Naive thymus-derived CD4-positive, alpha-beta T cell (primary cell): ENCODE measurements around the gene SLC25A3. TPM values are rescaled to one million over a fixed set of nuclear protein-coding genes. Genes with fewer than 3 reads are reported as not detected.

ENCODE experiments used
- ATAC-seq: fragments of 150-1000 bp; cut with Tn5 transposase; 2 replicates; pipeline ENCODE4 v1.10.0; 2021; ENCODE audit warnings: mild to moderate bottlenecking, moderate library complexity
- CTCF ChIA-PET: fragments of 350-600 bp; sonication (Branson Sonifier 250); formaldehyde crosslinking; loops from one replicate; lab custom pipeline; 2021; ENCODE audit warnings: antibody characterized with exemption; lab: Charles Lee
- POLR2A ChIA-PET: fragments of 350-600 bp; sonication (Branson Sonifier 250); formaldehyde crosslinking; loops from one replicate; lab custom pipeline; 2021; ENCODE audit warnings: antibody characterized with exemption, inconsistent platforms; lab: Charles Lee
- DNase-seq, 9 donors: peaks; one replicate each; pipeline versions ENCODE4 v3.0.0 to v3.0.0-alpha.2; 2020 to 2022; ENCODE audit warnings: mixed read lengths in 1 of 9
- H3K27ac ChIP-seq: one replicate; pipeline ENCODE4 v1.7.0; 2013; ENCODE audit warnings: mild to moderate bottlenecking, low read depth, low read length, moderate library complexity
- H3K27me3 ChIP-seq, 2 donors: one replicate each; pipeline ENCODE4 v1.7.0; 2013; ENCODE audit warnings: low read length in 2 of 2, mild to moderate bottlenecking in 2 of 2, moderate library complexity in 2 of 2; ENCODE audit not compliant: control insufficient read depth in 2 of 2, insufficient read depth in 2 of 2
- H3K36me3 ChIP-seq, 3 experiments: 1 replicate in 2 of 3; 2 replicates in 1 of 3; pipeline ENCODE4 v1.7.0; 2013; ENCODE audit warnings: low read length in 3 of 3, mild to moderate bottlenecking in 3 of 3, moderate library complexity in 1 of 3; ENCODE audit not compliant: insufficient read depth in 3 of 3, control insufficient read depth in 2 of 3
- H3K4me1 ChIP-seq, 2 donors: one replicate each; pipeline ENCODE4 v1.7.0; 2013; ENCODE audit warnings: low read length in 2 of 2, mild to moderate bottlenecking in 2 of 2, moderate library complexity in 1 of 2; ENCODE audit not compliant: control insufficient read depth in 2 of 2, insufficient read depth in 2 of 2
- H3K4me3 ChIP-seq: 2 replicates; pipeline ENCODE4 v1.7.0; 2013; ENCODE audit warnings: mild to moderate bottlenecking, low read length
- H3K9me3 ChIP-seq, 3 experiments: 1 replicate in 2 of 3; 2 replicates in 1 of 3; pipeline ENCODE4 v1.7.0; 2013; ENCODE audit warnings: low read length in 3 of 3; ENCODE audit not compliant: control insufficient read depth in 2 of 3
- H3K27ac Mint-ChIP-seq, 9 donors: one replicate each; pipeline ENCODE4 v1.8.0; 2020 to 2022; ENCODE audit warnings: mixed read lengths in 9 of 9, mild to moderate bottlenecking in 8 of 9, moderate library complexity in 5 of 9, inconsistent platforms in 2 of 9
- H3K27me3 Mint-ChIP-seq, 5 donors: one replicate each; pipeline ENCODE4 v1.8.0; 2021 to 2022; ENCODE audit warnings: mixed read lengths in 5 of 5, mild to moderate bottlenecking in 1 of 5
- H3K36me3 Mint-ChIP-seq, 5 donors: one replicate each; pipeline ENCODE4 v1.8.0; 2020 to 2022; ENCODE audit warnings: mixed read lengths in 5 of 5, mild to moderate bottlenecking in 3 of 5, inconsistent platforms in 1 of 5
- H3K4me1 Mint-ChIP-seq, 7 donors: one replicate each; pipeline ENCODE4 v1.8.0; 2020 to 2022; ENCODE audit warnings: mixed read lengths in 7 of 7, mild to moderate bottlenecking in 3 of 7, inconsistent platforms in 1 of 7
- H3K4me3 Mint-ChIP-seq, 10 donors: one replicate each; pipeline ENCODE4 v1.8.0; 2020 to 2022; ENCODE audit warnings: mild to moderate bottlenecking in 10 of 10, mixed read lengths in 10 of 10, moderate library complexity in 6 of 10, inconsistent platforms in 2 of 10
- H3K9me3 Mint-ChIP-seq, 11 donors: one replicate each; pipeline ENCODE4 v1.8.0; 2020 to 2022; ENCODE audit warnings: mixed read lengths in 11 of 11, mild to moderate bottlenecking in 4 of 11, inconsistent platforms in 1 of 11, moderate library complexity in 1 of 11
- intact Hi-C, 2 donors: fragments of 100-400 bp; cut with micrococcal nuclease; formaldehyde crosslinking; loops; one replicate each; pipeline ENCODE4 v1.15.1; 2023
- polyA plus RNA-seq, 2 donors: library from polyadenylated mRNA; unstranded; fragments of 300-500 nt; fragmentation: Illumina TruSeq; gene quantifications; one replicate each; pipeline ENCODE4 v1.2.3, GENCODE V29; 2021
- total RNA-seq, 6 experiments: library from RNA in 5 of 6; stranded (reverse) in 5 of 6; gene quantifications; 1 replicate in 5 of 6; 2 replicates in 1 of 6; pipeline ENCODE4 v1.2.3 and lab custom pipeline; 2021 to 2026

SLC25A3 gene
- total and polyA plus RNA-seq, 7 experiments from 2014 or later: 234 to 448 (median 314) TPM

DNA sequence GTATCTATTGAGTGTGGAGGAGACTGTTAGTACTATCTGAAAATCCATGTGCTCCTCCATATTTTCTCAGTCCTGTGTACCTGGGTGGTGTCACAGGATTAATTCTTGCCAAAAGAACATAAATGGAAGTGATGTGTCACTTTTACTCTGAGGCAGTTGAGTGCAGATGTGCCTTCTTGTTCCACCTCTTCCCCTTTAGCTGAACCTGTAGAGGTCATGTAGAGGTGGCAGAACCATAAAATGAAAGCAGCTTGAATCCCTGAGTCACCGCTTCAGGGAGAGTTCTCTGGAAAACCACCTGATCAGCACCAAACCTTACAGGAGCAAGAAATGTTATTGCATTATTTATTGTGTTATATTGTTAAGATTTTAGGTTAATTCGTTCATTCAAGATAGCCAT lies 14.7 kb upstream of the SLC25A3 start:
- H3K4me3 ChIP-seq: no peak overlapping the region
- H3K4me1 Mint-ChIP-seq: peaks cover 0 to 1% (median 0%) of the 10 kb centered on the region in 7 donors
- ChIA-PET CTCF (no interaction called here), POLR2A (no interaction called here)
- no peak overlapping the region for H3K27ac ChIP-seq
- DNase-seq (no peak), ATAC-seq (no peak)
- no peak overlapping the region for H3K27ac Mint-ChIP-seq
- intact Hi-C loops: no loop called here
- H3K9me3 Mint-ChIP-seq: no peaks in the 10 kb centered on the region
- no peaks in the 10 kb centered on the region for H3K36me3 ChIP-seq
- H3K4me3 Mint-ChIP-seq: no peak overlapping the region
- H3K27me3 ChIP-seq: no peaks in the 10 kb centered on the region
- H3K36me3 Mint-ChIP-seq: no peaks in the 10 kb centered on the region
- no peaks in the 10 kb centered on the region for H3K4me1 ChIP-seq
- no peaks in the 10 kb centered on the region for H3K9me3 ChIP-seq
- peaks cover 0 to 8% (median 0%) of the 10 kb centered on the region in 5 donors for H3K27me3 Mint-ChIP-seq

DNA sequence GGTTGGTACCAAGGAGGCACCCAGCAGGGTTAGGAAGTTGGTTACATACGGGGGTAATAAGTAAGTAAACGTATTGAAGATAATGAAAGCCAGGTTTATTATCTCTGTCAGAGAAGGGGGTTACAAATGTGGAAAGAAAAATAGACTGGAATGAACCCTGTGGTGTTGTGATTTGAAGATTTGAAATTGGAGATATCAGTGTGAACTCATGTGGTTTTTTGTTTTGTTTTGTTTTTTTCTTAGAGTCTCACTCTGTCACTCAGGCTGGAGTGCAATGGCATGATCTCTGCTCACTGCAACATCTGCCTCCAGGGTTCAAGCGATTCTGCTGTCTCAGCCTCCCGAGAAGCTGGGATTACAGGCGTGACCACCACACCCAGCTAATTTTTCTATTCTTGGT lies 14.1 kb upstream of the SLC25A3 start:
- Mint-ChIP-seq H3K4me3 (no peak overlapping the region), H3K9me3 (no peaks in the 10 kb centered on the region), H3K36me3 (no peaks in the 10 kb centered on the region), H3K4me1 (peaks cover 0 to 1% (median 0%) of the 10 kb centered on the region in 7 donors), H3K27ac (no peak overlapping the region), H3K27me3 (peaks cover 0 to 11% (median 0%) of the 10 kb centered on the region in 5 donors)
- CTCF ChIA-PET: no interaction called here
- Histone ChIP-seq H3K27me3 (no peaks in the 10 kb centered on the region), H3K36me3 (no peaks in the 10 kb centered on the region), H3K9me3 (no peaks in the 10 kb centered on the region), H3K4me3 (no peak overlapping the region), H3K4me1 (no peaks in the 10 kb centered on the region), H3K27ac (no peak overlapping the region)
- ATAC-seq (no peak), DNase-seq (no peak)
- intact Hi-C loops: no loop called here
- POLR2A ChIA-PET: no interaction called here

DNA sequence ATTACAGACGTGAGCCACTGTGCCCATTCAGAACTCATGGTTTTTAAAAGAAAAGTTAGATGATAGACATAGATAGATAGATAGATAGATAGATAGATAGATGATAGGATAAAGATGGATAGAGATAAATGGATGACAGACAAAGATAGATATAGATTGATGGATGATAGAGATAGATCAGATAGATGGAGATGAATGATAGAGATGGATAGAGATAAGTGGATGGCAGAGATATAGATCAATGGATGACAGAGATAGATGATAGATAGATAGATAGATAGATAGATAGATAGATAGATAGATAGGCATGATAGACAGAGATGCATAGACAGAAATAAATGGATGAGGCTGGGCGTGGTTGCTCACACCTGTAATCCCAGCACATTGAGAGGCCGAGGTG lies 13.7 kb upstream of the SLC25A3 start:
- Mint-ChIP-seq H3K27me3 (peaks cover 0 to 11% (median 0%) of the 10 kb centered on the region in 5 donors), H3K4me3 (no peak overlapping the region), H3K36me3 (no peaks in the 10 kb centered on the region), H3K27ac (no peak overlapping the region), H3K4me1 (peaks cover 0 to 1% (median 0%) of the 10 kb centered on the region in 7 donors), H3K9me3 (no peaks in the 10 kb centered on the region)
- Histone ChIP-seq H3K27ac (no peak overlapping the region), H3K9me3 (no peaks in the 10 kb centered on the region), H3K36me3 (no peaks in the 10 kb centered on the region), H3K4me3 (no peak overlapping the region), H3K4me1 (no peaks in the 10 kb centered on the region), H3K27me3 (no peaks in the 10 kb centered on the region)
- no peak for DNase-seq
- ATAC-seq: no peak
- intact Hi-C loops: no loop called here
- ChIA-PET CTCF (interaction anchor here (0.6 kb wide), 1 partner anchor 140 kb away, joined by 3 read pairs; no protein-coding TSS in a partner anchor), POLR2A (no interaction called here)

DNA sequence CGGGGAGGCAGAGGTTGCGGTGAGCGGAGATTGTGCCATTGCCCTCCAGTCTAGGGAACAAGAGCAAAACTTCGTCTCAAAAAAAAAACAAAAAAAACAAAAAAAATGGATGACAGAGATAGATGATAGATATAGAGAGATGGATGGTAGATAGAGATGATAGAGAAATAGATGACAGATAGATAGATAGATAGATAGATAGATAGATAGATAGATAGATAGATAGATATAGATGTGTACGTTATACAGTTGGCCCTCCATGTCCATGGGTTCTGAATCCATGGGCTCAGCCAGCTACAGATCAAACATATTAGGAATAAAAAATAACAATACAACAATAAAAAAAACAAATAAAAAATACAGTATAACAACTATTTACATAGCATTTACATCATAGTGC lies 12.8 kb upstream of the SLC25A3 start:
- H3K9me3 Mint-ChIP-seq: no peaks in the 10 kb centered on the region
- peaks cover 0 to 1% (median 0%) of the 10 kb centered on the region in 7 donors for H3K4me1 Mint-ChIP-seq
- H3K4me1 ChIP-seq: no peaks in the 10 kb centered on the region
- no peak overlapping the region for H3K4me3 ChIP-seq
- POLR2A ChIA-PET: no interaction called here
- DNase-seq (no peak), ATAC-seq (no peak)
- H3K36me3 Mint-ChIP-seq: no peaks in the 10 kb centered on the region
- H3K4me3 Mint-ChIP-seq: no peak overlapping the region
- H3K36me3 ChIP-seq: no peaks in the 10 kb centered on the region
- H3K27ac Mint-ChIP-seq: peak overlapping the region in 1 of 9 donors; percentile 26
- CTCF ChIA-PET: interaction anchor here (0.6 kb wide), 2 partner anchors 16 to 139 kb away, joined by 3 read pairs; no protein-coding TSS in a partner anchor
- intact Hi-C loops: no loop called here
- no peaks in the 10 kb centered on the region for H3K9me3 ChIP-seq
- peaks cover 0 to 11% (median 0%) of the 10 kb centered on the region in 5 donors for H3K27me3 Mint-ChIP-seq
- H3K27ac ChIP-seq: no peak overlapping the region
- no peaks in the 10 kb centered on the region for H3K27me3 ChIP-seq

DNA sequence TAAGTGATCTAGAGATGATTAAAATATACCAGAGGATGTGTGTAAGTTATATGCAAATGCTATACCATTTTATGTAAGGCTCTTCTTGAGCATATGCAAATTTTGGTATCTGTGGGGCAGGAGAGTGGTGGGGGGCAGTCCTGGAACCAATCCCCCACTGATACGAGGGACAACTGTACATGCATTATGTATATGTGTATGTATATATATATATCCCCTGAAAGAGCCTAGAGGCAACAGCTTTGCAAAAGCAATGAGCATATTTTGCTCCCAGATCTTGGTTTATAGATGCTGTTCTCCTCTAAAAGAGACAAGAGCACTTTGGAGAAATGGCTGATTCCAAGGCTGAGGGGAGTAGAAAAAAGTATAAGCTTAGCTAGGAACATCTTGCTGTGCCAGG lies 12.4 kb upstream of the SLC25A3 start:
- intact Hi-C loops: no loop called here
- Mint-ChIP-seq H3K27me3 (peaks cover 0 to 11% (median 0%) of the 10 kb centered on the region in 5 donors), H3K27ac (no peak overlapping the region), H3K4me3 (no peak overlapping the region), H3K36me3 (no peaks in the 10 kb centered on the region), H3K4me1 (peaks cover 0 to 1% (median 0%) of the 10 kb centered on the region in 7 donors), H3K9me3 (no peaks in the 10 kb centered on the region)
- ChIA-PET CTCF (interaction anchor here (0.6 kb wide), 1 partner anchor 16 kb away, joined by 3 read pairs; no protein-coding TSS in a partner anchor), POLR2A (no interaction called here)
- ATAC-seq: no peak
- Histone ChIP-seq H3K4me3 (no peak overlapping the region), H3K27me3 (no peaks in the 10 kb centered on the region), H3K4me1 (no peaks in the 10 kb centered on the region), H3K9me3 (no peaks in the 10 kb centered on the region), H3K36me3 (no peaks in the 10 kb centered on the region), H3K27ac (no peak overlapping the region)
- DNase-seq: no peak

DNA sequence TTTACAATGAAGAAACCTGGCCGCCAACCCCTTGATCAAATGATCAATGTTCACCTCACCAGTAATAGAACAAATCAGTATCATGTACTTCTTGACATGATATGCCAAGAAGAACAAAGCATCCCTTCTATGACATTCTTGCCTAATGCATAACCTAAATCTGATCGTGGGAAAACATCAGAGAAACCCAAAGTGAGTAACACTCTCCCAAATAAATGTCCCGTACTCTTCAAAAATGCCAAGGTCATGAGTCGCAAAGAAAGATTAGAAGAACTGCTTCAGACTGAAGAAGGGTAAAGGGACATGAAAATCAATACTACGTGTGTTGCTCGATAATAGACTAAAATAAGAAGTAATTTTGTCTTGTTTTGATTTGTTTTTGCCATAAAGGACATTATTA lies 11.4 kb upstream of the SLC25A3 start:
- Mint-ChIP-seq H3K27me3 (peaks cover 0 to 11% (median 0%) of the 10 kb centered on the region in 5 donors), H3K4me1 (peaks cover 0 to 1% (median 0%) of the 10 kb centered on the region in 7 donors), H3K36me3 (no peaks in the 10 kb centered on the region), H3K9me3 (no peaks in the 10 kb centered on the region), H3K27ac (no peak overlapping the region), H3K4me3 (no peak overlapping the region)
- no peaks in the 10 kb centered on the region for H3K27me3 ChIP-seq
- DNase-seq: no peak
- H3K27ac ChIP-seq: no peak overlapping the region
- H3K9me3 ChIP-seq: no peaks in the 10 kb centered on the region
- H3K36me3 ChIP-seq: no peaks in the 10 kb centered on the region
- H3K4me1 ChIP-seq: no peaks in the 10 kb centered on the region
- POLR2A ChIA-PET: no interaction called here
- no peak overlapping the region for H3K4me3 ChIP-seq
- ATAC-seq: no peak
- CTCF ChIA-PET: no interaction called here
- intact Hi-C loops: no loop called here

DNA sequence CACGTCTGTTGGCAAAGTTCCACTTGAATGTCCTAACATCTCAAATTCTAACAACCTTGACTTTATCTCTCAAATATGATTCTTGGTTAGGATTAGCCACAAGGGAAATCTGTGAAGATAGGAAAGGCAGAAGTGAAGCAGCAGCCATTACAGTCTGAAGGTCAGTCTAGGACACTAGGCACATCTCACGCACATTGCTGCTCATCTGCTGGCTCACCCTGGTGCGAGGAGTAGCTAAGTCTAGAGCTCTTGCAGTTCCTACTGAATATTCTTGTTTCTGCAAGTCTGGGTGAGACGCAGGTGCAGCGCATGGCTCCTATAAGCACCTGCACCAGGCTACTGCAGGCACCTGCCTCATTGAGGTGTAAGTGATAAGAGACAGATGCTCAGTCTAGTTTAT lies 6.4 kb upstream of the SLC25A3 start:
- H3K4me3 Mint-ChIP-seq: no peak overlapping the region
- H3K4me1 Mint-ChIP-seq: peaks cover 0 to 6% (median 3%) of the 10 kb centered on the region in 7 donors
- DNase-seq (no peak), ATAC-seq (no peak)
- Histone ChIP-seq H3K4me3 (no peak overlapping the region), H3K27me3 (no peaks in the 10 kb centered on the region), H3K9me3 (no peaks in the 10 kb centered on the region), H3K4me1 (no peaks in the 10 kb centered on the region), H3K27ac (no peak overlapping the region), H3K36me3 (no peaks in the 10 kb centered on the region)
- H3K9me3 Mint-ChIP-seq: no peaks in the 10 kb centered on the region
- intact Hi-C loops: no loop called here
- ChIA-PET CTCF (no interaction called here), POLR2A (interaction anchor here (0.7 kb wide), 1 partner anchor 25 kb away, joined by 5 read pairs; no protein-coding TSS in a partner anchor)
- H3K36me3 Mint-ChIP-seq: no peaks in the 10 kb centered on the region
- H3K27me3 Mint-ChIP-seq: peaks cover 0 to 9% (median 0%) of the 10 kb centered on the region in 5 donors
- H3K27ac Mint-ChIP-seq: no peak overlapping the region
